Stromal cell of bone marrow (primary cell): ENCODE results near the gene AVP.

Experiments
- DNase-seq: peaks from one replicate; pipeline ENCODE4 v3.0.0-alpha.2; 2012; ENCODE audit warnings: low read depth

Gene AVP

GRCh38 chr20:3109350-3110302 lies 25.1 kb upstream of the AVP start:
- no peak for DNase-seq

- no peak for DNase-seq
Observed at GRCh38 chr20:3107464-3108025, 23.0 kb upstream of the AVP start.

GRCh38 chr20:3106658-3107463 lies 22.3 kb upstream of the AVP start:
- DNase-seq = no peak

GRCh38 chr20:3106185-3106584 lies 21.7 kb upstream of the AVP start:
- DNase-seq = no peak

GRCh38 chr20:3105256-3106137 lies 21.0 kb upstream of the AVP start:
- DNase-seq = no peak

GRCh38 chr20:3103369-3104032 lies 19.0 kb upstream of the AVP start:
- DNase-seq = no peak

GRCh38 chr20:3102575-3103368 lies 18.2 kb upstream of the AVP start:
- DNase-seq = no peak

GRCh38 chr20:3101737-3102574 lies 17.4 kb upstream of the AVP start:
- DNase-seq = no peak

- no peak for DNase-seq
Observed at GRCh38 chr20:3101251-3101650, 16.7 kb upstream of the AVP start.

GRCh38 chr20:3100480-3100879 lies 16.0 kb upstream of the AVP start:
- DNase-seq = no peak

- no peak for DNase-seq
Observed at GRCh38 chr20:3094848-3095629, 10.5 kb upstream of the AVP start.

- no peak for DNase-seq
Observed at GRCh38 chr20:3093861-3094361, 9.4 kb upstream of the AVP start.

- DNase-seq = no peak
Observed at GRCh38 chr20:3092611-3093379, 8.3 kb upstream of the AVP start.

- DNase-seq = no peak
Observed at GRCh38 chr20:3090565-3090964, 6.0 kb upstream of the AVP start.

- DNase-seq = no peak
Observed at GRCh38 chr20:3088031-3088430, 3.5 kb upstream of the AVP start.

GRCh38 chr20:3085571-3086072 lies 1.1 kb upstream of the AVP start:
- no peak for DNase-seq

- DNase-seq = no peak
Observed at GRCh38 chr20:3084986-3085360, 449 bp upstream of the AVP start.
